ENCODE data around the gene PLD6.

PLD6 gene

DNA sequence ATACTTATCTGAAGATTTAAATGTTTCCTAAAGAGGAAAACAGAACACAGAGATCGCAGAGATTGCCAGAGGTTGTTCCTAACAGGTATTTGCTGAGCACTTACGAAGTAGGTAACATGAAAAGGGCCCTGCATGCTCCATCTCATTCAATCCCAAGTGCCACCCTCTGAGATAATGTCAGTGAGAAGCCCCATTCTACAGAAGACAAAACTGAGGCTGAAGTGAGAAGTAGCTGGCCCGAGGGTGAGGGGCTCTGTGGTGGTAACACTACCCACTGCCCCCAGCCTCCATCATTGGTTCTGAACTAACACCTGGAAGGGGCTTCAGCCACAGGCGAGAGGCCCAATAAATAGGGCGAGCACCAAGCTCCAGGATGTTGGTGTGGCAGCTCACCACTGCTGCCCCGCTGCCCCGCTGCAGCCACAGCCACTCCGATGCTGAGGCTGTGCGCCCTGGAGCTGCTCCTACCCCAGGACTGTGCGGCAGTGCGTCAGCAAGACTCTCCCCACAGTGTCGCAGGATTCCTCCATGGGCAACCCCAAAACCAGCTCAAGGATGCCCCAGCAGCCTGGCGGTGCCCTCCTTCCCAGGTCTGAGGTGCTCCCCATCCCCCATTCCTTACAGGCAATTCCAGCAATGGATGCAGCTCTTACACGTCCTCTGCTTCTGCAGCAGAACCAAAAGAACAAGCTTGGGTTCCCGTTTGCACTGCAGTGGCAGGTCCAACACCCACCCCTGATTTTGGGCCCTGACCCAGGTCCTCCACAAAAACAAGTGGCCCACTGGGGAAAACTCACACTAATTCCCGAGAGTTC, 20.5 kb upstream of the PLD6 start:
- no peak for DNase-seq (ENCODE audit: low read depth)
- TF ChIP-seq, protein P1, sequence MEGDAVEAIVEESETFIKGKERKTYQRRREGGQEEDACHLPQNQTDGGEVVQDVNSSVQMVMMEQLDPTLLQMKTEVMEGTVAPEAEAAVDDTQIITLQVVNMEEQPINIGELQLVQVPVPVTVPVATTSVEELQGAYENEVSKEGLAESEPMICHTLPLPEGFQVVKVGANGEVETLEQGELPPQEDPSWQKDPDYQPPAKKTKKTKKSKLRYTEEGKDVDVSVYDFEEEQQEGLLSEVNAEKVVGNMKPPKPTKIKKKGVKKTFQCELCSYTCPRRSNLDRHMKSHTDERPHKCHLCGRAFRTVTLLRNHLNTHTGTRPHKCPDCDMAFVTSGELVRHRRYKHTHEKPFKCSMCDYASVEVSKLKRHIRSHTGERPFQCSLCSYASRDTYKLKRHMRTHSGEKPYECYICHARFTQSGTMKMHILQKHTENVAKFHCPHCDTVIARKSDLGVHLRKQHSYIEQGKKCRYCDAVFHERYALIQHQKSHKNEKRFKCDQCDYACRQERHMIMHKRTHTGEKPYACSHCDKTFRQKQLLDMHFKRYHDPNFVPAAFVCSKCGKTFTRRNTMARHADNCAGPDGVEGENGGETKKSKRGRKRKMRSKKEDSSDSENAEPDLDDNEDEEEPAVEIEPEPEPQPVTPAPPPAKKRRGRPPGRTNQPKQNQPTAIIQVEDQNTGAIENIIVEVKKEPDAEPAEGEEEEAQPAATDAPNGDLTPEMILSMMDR (conservative IDR thresholded peaks at IDR 0.05; ENCODE audit: low read depth, low read length): no peak
- H3K4me3 ChIP-seq (ENCODE audit: low read depth, low read length): no peak overlapping the region

DNA sequence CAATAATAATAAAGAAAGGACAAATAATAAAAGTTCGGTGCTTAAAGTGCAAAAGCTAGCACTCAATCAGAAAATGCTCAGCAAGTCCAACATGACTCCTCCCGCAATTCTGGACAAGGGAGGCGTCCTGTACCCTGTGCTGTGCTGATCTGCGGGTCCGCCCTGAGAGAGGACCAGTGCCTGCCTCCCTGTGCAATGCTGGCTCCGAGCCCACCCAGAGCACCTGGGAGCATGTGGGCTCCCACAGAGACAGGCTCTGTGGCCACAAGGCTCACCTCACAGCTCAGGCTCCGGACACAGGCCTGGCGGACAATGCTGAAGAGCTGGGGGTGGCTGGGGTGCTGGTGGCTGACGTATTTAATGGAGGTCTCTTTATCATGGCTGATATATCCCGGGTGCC, 19.8 kb upstream of the PLD6 start:
- no peak for DNase-seq (ENCODE audit: low read depth)
- H3K4me3 ChIP-seq (ENCODE audit: low read depth, low read length): no peak overlapping the region
- TF ChIP-seq, protein P1 (conservative IDR thresholded peaks at IDR 0.05; ENCODE audit: low read depth, low read length): no peak

DNA sequence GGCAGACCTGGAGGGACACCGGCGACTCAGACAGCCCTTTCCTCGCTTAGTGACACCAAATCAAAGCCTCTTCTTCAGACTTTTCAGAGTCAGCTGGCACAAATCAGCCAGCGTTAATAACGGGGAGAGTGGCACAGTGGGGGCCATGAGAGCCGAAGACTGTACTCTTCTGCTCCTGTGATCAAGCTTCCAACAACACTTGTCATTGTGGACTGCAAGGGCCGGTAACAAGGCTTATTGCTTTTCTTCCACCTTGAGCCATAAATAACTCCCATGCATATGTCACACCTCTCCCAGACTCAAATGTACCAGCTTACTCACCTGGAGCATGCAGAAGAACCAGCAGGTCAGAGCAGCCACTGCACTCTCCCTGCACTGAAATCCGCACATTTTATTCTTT, 18.0 kb upstream of the PLD6 start:
- TF ChIP-seq, protein P1 (conservative IDR thresholded peaks at IDR 0.05; ENCODE audit: low read depth, low read length): no peak
- no peak for DNase-seq (ENCODE audit: low read depth)
- no peak overlapping the region for H3K4me3 ChIP-seq (ENCODE audit: low read depth, low read length)

DNA sequence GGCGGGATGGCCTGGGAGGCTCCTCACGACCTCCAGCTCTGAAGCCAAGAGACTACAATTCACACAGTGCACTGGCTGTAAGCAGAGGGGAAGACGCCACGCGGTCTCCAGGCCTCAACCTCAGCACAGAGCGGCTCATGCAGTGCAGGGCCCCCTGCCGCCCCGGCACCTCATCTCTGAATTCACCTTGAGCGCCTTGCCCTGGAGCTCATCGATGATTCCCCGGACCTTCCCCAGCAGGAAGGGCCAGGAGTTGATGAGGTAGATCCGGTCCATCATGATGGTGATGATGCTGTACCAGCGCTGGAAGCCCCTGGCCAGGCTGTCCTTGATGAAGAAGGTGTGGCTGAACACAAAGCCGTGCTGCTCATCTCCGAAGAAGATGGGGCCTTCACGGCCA, 17.6 kb upstream of the PLD6 start:
- TF ChIP-seq, protein P1 (conservative IDR thresholded peaks at IDR 0.05; ENCODE audit: low read depth, low read length): no peak
- H3K4me3 ChIP-seq (ENCODE audit: low read depth, low read length): no peak overlapping the region
- no peak for DNase-seq (ENCODE audit: low read depth)

DNA sequence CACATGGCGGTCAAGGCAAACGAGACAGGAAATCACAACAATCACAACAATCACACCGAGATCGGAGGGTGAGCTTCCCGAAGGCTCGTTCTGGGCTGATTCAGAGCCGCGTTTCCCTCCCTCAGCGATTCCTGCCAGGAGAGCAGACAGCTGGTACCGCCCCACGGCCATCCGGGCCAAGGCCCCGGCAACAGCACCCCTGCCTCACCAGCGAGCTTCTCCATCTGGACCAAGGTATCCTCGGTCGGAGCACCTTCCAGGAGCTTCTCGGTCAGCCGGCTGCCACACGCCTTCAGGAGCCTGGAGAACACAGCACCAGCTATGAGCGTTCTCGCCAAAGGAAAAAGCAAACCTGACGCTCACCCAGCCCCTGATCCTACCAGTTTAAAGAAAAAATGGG, 15.2 kb upstream of the PLD6 start:
- TF ChIP-seq, protein P1 (conservative IDR thresholded peaks at IDR 0.05; ENCODE audit: low read depth, low read length): no peak
- no peak for DNase-seq (ENCODE audit: low read depth)
- H3K4me3 ChIP-seq (ENCODE audit: low read depth, low read length): no peak overlapping the region

DNA sequence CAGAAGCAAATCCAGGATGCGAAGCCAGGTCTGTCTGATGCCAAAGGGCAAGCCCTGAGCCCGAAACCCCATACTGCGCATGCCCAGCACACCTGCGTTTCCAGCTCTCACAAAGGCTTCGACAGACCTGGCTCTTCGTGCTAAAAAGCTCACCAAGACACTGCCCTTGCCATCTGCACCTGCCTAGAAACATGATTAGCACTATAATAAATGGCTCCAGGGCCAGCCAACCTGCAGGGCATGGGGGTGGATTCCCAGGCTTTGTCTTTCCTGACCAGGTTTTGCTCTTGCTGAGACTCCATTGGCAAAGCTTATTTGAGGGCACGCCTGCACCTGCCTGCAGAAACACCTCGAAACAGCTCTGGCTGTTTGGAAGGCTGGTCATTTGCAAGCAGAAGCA, 14.4 kb upstream of the PLD6 start:
- TF ChIP-seq, protein P1 (conservative IDR thresholded peaks at IDR 0.05; ENCODE audit: low read depth, low read length): no peak
- DNase-seq (ENCODE audit: low read depth): no peak
- H3K4me3 ChIP-seq (ENCODE audit: low read depth, low read length): no peak overlapping the region

DNA sequence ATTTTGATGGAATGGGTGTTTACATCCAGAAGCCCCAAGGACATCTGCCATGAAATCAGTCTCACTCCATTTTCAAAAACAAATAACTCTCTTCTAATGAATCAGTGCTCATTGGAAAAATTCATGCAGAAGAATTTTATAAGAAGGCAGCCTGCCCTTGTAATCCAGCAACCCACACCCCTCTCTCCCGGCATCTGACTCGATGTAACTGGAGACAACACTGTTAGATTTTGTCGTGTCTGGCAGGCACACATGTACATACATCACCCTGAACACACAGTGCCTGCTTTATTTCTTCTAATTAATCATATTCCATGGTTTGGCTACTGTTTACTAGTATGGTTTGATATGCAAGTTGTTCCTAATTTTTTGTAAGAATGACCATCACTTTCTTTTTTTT, 11.9 kb upstream of the PLD6 start:
- DNase-seq (ENCODE audit: low read depth): no peak
- TF ChIP-seq, protein P1 (conservative IDR thresholded peaks at IDR 0.05; ENCODE audit: low read depth, low read length): no peak
- no peak overlapping the region for H3K4me3 ChIP-seq (ENCODE audit: low read depth, low read length)
